ENCODE results near the gene HOXD8.

The HOXD8 gene

DNA sequence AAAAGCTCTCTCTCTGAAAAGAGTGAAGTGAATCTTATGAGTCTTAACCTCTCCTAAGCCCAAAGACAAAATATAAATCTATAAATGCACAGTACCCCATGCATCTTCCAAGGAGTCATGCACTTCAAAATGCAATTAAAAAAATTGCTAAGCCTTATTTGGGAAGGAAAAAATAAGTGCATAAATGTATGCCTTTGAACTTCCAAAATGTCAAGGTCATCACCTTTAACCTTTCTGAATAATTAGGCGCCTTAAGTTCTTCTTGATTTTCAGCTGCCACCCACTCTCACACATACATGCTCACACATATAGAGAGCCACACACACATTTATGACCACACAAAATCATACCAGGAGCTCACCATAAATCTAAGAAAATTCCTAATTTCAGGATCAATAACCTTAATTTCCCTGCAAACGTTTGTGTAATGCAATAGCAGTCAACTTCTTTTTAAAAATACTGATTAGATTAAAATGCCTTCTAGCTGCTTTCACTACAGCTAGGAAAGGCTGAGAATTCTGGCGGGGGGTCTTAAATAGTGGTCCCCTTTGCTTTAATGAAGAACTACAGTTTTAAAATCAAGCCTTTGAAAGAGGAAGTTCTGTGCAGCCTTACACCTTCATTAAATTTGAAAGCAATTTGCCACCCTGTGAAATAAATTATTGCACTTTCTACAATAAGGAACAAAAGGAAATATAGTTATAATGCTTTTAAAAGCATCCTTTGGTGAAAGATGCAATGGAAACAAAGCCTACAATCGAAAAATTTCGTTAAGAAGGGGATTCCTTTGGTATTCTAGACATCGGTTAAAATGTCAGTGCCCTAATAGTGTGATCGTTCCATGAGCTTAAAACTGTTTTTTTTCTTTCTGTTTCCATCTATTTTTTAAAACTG lies 18.8 kb upstream of the HOXD8 start:
- DNase-seq (ENCODE audit: low read depth), result no peak
- no peak overlapping the region for H3K4me3 ChIP-seq (ENCODE audit: low read length)
- TF ChIP-seq, protein P1, sequence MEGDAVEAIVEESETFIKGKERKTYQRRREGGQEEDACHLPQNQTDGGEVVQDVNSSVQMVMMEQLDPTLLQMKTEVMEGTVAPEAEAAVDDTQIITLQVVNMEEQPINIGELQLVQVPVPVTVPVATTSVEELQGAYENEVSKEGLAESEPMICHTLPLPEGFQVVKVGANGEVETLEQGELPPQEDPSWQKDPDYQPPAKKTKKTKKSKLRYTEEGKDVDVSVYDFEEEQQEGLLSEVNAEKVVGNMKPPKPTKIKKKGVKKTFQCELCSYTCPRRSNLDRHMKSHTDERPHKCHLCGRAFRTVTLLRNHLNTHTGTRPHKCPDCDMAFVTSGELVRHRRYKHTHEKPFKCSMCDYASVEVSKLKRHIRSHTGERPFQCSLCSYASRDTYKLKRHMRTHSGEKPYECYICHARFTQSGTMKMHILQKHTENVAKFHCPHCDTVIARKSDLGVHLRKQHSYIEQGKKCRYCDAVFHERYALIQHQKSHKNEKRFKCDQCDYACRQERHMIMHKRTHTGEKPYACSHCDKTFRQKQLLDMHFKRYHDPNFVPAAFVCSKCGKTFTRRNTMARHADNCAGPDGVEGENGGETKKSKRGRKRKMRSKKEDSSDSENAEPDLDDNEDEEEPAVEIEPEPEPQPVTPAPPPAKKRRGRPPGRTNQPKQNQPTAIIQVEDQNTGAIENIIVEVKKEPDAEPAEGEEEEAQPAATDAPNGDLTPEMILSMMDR (conservative IDR thresholded peaks at IDR 0.05; ENCODE audit: low read length), result no peak

DNA sequence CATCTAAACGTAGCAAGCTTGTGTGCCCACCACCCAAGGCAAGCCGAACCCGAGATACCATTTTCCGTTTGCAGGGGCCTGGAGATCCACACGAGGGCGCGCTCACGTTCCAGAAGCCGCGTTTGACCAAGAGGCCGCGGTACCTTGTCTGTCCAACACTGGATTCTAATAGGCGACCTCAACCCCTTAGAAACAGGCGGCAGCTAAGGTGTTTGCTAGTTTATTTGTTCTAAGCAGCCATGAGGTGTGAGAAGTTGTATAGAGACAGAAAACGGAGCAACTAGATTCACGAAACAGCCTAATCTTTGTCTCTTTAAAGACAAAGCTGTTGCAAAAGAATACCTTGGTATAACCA lies 18.2 kb upstream of the HOXD8 start:
- H3K4me3 ChIP-seq (ENCODE audit: low read length), result no peak overlapping the region
- peak; percentile 52 for DNase-seq (ENCODE audit: low read depth)
- TF ChIP-seq, protein P1 (conservative IDR thresholded peaks at IDR 0.05; ENCODE audit: low read length), result peak; percentile 83

GRCh38 chr2:176111846-176112374 lies 17.6 kb upstream of the HOXD8 start:
- DNase-seq (ENCODE audit: low read depth), result no peak
- no peak overlapping the region for H3K4me3 ChIP-seq (ENCODE audit: low read length)
- TF ChIP-seq, protein P1 (conservative IDR thresholded peaks at IDR 0.05; ENCODE audit: low read length), result no peak

DNA sequence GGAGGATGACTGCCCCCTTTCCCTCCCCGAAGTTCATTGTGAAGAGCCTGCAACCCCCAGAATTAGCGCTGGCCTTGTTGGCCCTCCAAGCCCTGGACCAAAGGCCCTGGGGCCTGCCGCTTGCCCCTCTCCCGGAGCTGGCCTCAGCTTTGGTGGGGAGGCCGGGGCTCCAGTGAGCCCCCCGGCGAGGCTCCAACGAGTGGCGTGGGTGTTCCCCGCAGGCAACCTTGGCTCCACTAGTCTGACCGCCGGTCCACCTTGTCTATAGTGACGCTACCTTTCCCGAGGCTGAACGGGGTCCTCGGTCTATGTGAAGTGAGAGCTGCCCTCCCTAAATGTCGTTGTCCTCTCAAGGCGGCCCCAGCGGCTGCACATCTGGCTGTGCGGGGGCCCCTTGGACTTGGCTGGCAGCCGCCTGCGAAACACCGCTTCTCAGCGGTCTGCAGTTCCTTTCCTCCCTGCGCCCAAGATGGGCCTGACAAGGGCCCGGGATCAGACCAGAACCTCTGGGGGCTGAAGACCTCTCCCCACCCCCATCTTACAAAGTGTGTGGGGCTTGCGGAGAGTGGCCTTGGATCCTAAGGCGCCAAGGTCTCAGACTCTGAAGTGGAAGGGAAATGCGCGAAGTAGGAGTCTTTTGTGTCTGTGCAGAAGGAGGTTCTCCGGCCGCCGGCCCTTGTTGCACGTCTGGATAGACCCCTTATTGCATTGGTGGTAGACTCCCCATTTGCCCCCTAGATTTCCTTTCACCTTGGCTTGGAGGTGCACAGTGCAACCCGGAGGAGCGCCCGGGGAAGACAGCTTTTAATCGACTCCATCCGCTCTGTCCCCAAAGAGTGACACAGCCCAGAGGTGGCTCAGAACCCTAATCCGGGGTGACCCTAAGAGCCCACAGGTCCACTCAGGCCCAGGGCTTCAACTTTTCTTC lies 16.9 kb upstream of the HOXD8 start:
- no peak overlapping the region for H3K4me3 ChIP-seq (ENCODE audit: low read length)
- TF ChIP-seq, protein P1 (conservative IDR thresholded peaks at IDR 0.05; ENCODE audit: low read length), result no peak
- DNase-seq (ENCODE audit: low read depth), result no peak

DNA sequence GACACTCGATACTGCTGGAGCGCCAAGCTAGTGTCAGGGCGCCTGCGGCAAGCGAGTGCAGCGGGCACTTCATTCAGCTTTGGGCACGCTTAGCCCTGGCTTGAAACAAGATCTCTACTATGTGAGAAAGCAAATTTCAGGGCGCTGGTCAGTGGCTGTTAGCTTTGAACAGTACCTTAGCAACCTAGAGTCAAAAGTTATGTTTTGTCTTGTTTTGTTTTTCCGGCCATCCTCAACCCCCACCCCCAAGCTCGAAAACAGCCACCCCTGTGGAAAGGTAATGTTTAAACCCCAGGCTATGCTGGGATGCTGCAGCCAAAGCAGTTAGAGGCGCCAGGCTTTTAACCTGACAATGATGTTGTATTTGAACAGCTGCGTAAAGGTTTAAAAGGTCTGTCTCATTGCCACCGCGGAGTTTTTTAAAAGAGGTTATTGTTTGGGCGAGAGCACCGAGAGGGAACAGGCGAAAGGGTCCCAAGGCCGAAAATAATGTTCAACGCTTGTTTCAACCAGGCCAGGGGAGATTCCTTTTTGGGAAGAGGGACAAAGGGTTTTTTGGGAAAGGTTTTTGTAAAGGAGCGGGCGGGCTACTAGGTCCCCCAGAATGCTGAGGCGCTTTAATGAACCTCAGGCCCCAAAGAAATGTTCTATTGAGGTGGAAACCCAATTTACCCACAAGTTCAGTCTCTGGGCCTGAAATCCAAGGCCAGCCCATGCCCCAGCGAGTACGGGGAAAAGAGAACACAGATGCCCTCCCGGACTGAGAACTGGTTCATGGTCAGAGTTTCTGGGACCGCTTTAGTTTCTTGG lies 15.2 kb upstream of the HOXD8 start:
- no peak overlapping the region for H3K4me3 ChIP-seq (ENCODE audit: low read length)
- TF ChIP-seq, protein P1 (conservative IDR thresholded peaks at IDR 0.05; ENCODE audit: low read length), result no peak
- no peak for DNase-seq (ENCODE audit: low read depth)

DNA sequence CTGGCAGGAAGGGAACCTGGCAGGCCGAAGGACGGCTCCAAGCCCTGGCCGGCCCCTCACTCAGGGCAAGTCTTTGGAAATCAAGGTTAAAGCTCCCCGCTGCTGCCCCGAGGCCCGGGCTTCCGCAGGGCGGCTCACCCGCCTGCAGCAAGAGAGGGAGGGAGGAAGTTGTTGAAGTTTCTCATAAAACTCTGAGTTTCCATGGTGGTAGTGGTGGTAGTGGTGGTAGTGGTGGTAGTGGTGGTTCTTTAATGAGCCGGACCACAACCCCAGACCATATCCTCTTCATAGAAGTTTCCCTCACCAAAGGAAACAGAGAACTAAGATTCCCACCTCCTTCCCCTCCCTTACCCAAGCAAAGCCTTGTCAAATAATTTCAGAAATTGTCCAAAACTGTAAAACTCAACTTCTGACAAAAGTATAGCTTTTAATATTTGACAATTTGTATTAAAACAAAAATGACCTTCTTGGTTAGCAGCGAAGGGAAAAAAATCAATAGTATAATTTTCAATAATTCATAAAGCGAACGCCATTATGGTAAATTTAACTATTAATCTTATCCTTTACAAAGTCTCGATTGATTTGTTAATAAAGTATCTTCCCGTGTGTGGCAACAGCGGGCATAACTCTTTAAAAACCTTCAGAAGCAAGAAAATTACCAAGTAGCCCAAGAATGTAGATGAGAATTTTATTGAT lies 14.4 kb upstream of the HOXD8 start:
- no peak for DNase-seq (ENCODE audit: low read depth)
- TF ChIP-seq, protein P1 (conservative IDR thresholded peaks at IDR 0.05; ENCODE audit: low read length), result no peak
- no peak overlapping the region for H3K4me3 ChIP-seq (ENCODE audit: low read length)
